OCI-LY1 (cell line): Measurements from ENCODE around the gene NKX3-2.

Experiments
- H2AFZ ChIP-seq: fragments of 200-600 bp; sonication (generic), shearing (Covaris generic); 2 replicates; pipeline ENCODE4 v1.6.0; 2014; ENCODE audit warnings: antibody characterized with exemption, mild to moderate bottlenecking, low read length
- H3F3A ChIP-seq: fragments of 200-600 bp; sonication (generic), shearing (Covaris generic); 2 replicates; pipeline ENCODE4 v1.6.0; 2014; ENCODE audit warnings: mild to moderate bottlenecking, antibody characterized with exemption, low read length, moderate library complexity; ENCODE audit not compliant: insufficient read depth
- H3K27ac ChIP-seq: fragments of 200-600 bp; sonication (generic); 2 replicates; pipeline ENCODE4 v1.5.1; 2014; ENCODE audit warnings: low read length, mixed run types, mild to moderate bottlenecking, low read depth; ENCODE audit not compliant: poor library complexity, severe bottlenecking
- H3K27me3 ChIP-seq: fragments of 200-600 bp; sonication (generic); 2 replicates; pipeline ENCODE4 v1.6.0; 2014; ENCODE audit warnings: antibody characterized with exemption, mild to moderate bottlenecking, low read length, moderate library complexity; ENCODE audit not compliant: insufficient read depth
- H3K36me3 ChIP-seq: fragments of 200-600 bp; sonication (generic); 2 replicates; pipeline ENCODE4 v1.6.1; 2014; ENCODE audit warnings: mild to moderate bottlenecking, antibody characterized with exemption, low read length, moderate library complexity, mixed read lengths; ENCODE audit not compliant: insufficient read depth
- H3K4me1 ChIP-seq: fragments of 200-600 bp; sonication (generic); 2 replicates; pipeline ENCODE4 v1.5.1; 2014; ENCODE audit warnings: mild to moderate bottlenecking, low read length, moderate library complexity; ENCODE audit not compliant: insufficient read depth, severe bottlenecking
- H3K4me2 ChIP-seq: fragments of 200-600 bp; sonication (generic), shearing (Covaris generic); 2 replicates; pipeline ENCODE4 v1.6.1; 2014; ENCODE audit warnings: low read length
- H3K4me3 ChIP-seq: fragments of 200-600 bp; sonication (generic); 2 replicates; pipeline ENCODE4 v1.5.1; 2014; ENCODE audit warnings: low read length, low read depth, mild to moderate bottlenecking, mixed read lengths; ENCODE audit not compliant: poor library complexity, severe bottlenecking
- H3K79me2 ChIP-seq: fragments of 200-600 bp; shearing (Covaris generic); 2 replicates; pipeline ENCODE4 v1.6.1; 2016; ENCODE audit warnings: mixed run types, low read length, mixed read lengths; ENCODE audit not compliant: insufficient read depth
- H3K9ac ChIP-seq: fragments of 200-600 bp; sonication (generic), shearing (Covaris generic); 2 replicates; pipeline ENCODE4 v1.6.1; 2014; ENCODE audit warnings: mild to moderate bottlenecking, low read length, mixed read lengths
- H3K9me2 ChIP-seq: fragments of 200-600 bp; sonication (generic), shearing (Covaris generic); 2 replicates; pipeline ENCODE4 v1.6.1; 2014; ENCODE audit warnings: low read depth, mild to moderate bottlenecking, low read length, mixed read lengths
- H3K9me3 ChIP-seq: fragments of 200-600 bp; shearing (Covaris generic); 2 replicates; pipeline ENCODE4 v1.6.1; 2014; ENCODE audit warnings: low read length, mixed read lengths
- H4K20me1 ChIP-seq: fragments of 200-600 bp; sonication (generic), shearing (Covaris generic); 2 replicates; pipeline ENCODE4 v1.6.0; 2016; ENCODE audit warnings: mild to moderate bottlenecking, low read length; ENCODE audit not compliant: insufficient read depth
- CTCF ChIP-seq: fragments of 200-600 bp; sonication (generic), shearing (Covaris generic); IDR thresholded peaks from 2 replicates; pipeline ENCODE4 v1.5.1; 2017; ENCODE audit warnings: mild to moderate bottlenecking, antibody characterized with exemption, low read length, moderate library complexity, mixed read lengths
- EZH2 ChIP-seq: fragments of 200-600 bp; sonication (generic), shearing (Covaris generic); IDR thresholded peaks from 2 replicates; pipeline ENCODE4 v1.8.0; 2017; ENCODE audit warnings: borderline replicate concordance, mixed run types, mild to moderate bottlenecking, antibody characterized with exemption, low read length, moderate library complexity, mixed read lengths

Gene NKX3-2

GRCh38 chr4:13537832-13538177 lies 6.5 kb downstream of the NKX3-2 start:
- Histone ChIP-seq H4K20me1 (no peaks in the 10 kb centered on the region), H3F3A (no peaks in the 10 kb centered on the region), H3K79me2 (no peaks in the 10 kb centered on the region), H3K9ac (no peak overlapping the region), H3K36me3 (no peaks in the 10 kb centered on the region), H3K4me1 (no peaks in the 10 kb centered on the region), H3K9me3 (no peaks in the 10 kb centered on the region), H2AFZ (no peak overlapping the region), H3K27me3 (no peaks in the 10 kb centered on the region), H3K4me3 (no peak overlapping the region), H3K9me2 (no peaks in the 10 kb centered on the region), H3K27ac (no peak overlapping the region), H3K4me2 (no peak overlapping the region)
- TF ChIP-seq EZH2, result no peak

- H3K9me3 ChIP-seq, result no peaks in the 10 kb centered on the region
- TF ChIP-seq CTCF, result no peak
- no peak for TF ChIP-seq EZH2
Observed at GRCh38 chr4:13537011-13537831, 7.1 kb downstream of the NKX3-2 start.

GRCh38 chr4:13536607-13537006 lies 7.7 kb downstream of the NKX3-2 start:
- Histone ChIP-seq H3F3A (no peaks in the 10 kb centered on the region), H3K4me3 (no peak overlapping the region), H3K9me3 (no peaks in the 10 kb centered on the region), H4K20me1 (no peaks in the 10 kb centered on the region), H3K36me3 (no peaks in the 10 kb centered on the region), H3K27ac (no peak overlapping the region), H3K9me2 (no peaks in the 10 kb centered on the region), H3K9ac (no peak overlapping the region), H2AFZ (no peak overlapping the region), H3K27me3 (no peaks in the 10 kb centered on the region), H3K79me2 (no peaks in the 10 kb centered on the region), H3K4me2 (no peak overlapping the region), H3K4me1 (no peaks in the 10 kb centered on the region)
- TF ChIP-seq CTCF (no peak), EZH2 (no peak)

More at GRCh38 chr4:13537011-13537831, 7.1 kb downstream of the NKX3-2 start:
- H2AFZ ChIP-seq, result no peak overlapping the region
- H3K4me1 ChIP-seq, result no peaks in the 10 kb centered on the region
- H3K9me2 ChIP-seq, result no peaks in the 10 kb centered on the region
- no peaks in the 10 kb centered on the region for H3K36me3 ChIP-seq
- H3K9ac ChIP-seq, result no peak overlapping the region
- no peak overlapping the region for H3K4me3 ChIP-seq
- no peak overlapping the region for H3K27ac ChIP-seq
- H4K20me1 ChIP-seq, result no peaks in the 10 kb centered on the region
- no peaks in the 10 kb centered on the region for H3K27me3 ChIP-seq
- H3K4me2 ChIP-seq, result no peak overlapping the region
- no peaks in the 10 kb centered on the region for H3K79me2 ChIP-seq
- no peaks in the 10 kb centered on the region for H3F3A ChIP-seq
